GM23248 (cell line): ENCODE results near the gene MGMT. TPM values are rescaled to one million over a fixed set of nuclear protein-coding genes. Genes with fewer than 3 reads are reported as not detected.

Experiments
- DNase-seq: peaks from one replicate; pipeline ENCODE4 v3.0.0-alpha.2; 2015
- H2AFZ ChIP-seq: fragments of 200-600 bp; sonication (generic); 2 replicates; pipeline ENCODE4 v1.6.1; 2016; ENCODE audit warnings: antibody characterized with exemption
- H3F3A ChIP-seq: fragments of 200-600 bp; sonication (generic); 2 replicates; pipeline ENCODE4 v1.6.1; 2016; ENCODE audit warnings: mild to moderate bottlenecking, antibody characterized with exemption, mixed run types; ENCODE audit not compliant: insufficient read depth
- H3K27ac ChIP-seq: fragments of 200-600 bp; sonication (generic); 2 replicates; pipeline ENCODE4 v1.5.1; 2016; ENCODE audit warnings: mild to moderate bottlenecking
- H3K27me3 ChIP-seq: fragments of 200-600 bp; sonication (generic); replicated peaks from 2 replicates; pipeline ENCODE4 v1.6.1; 2016; ENCODE audit warnings: mild to moderate bottlenecking; ENCODE audit not compliant: insufficient read depth
- H3K36me3 ChIP-seq: fragments of 200-600 bp; sonication (generic); 2 replicates; pipeline ENCODE4 v1.6.1; 2016; ENCODE audit warnings: low read depth, mild to moderate bottlenecking
- H3K4me1 ChIP-seq: fragments of 200-600 bp; sonication (generic); 2 replicates; pipeline ENCODE4 v1.6.1; 2016; ENCODE audit warnings: mild to moderate bottlenecking; ENCODE audit not compliant: insufficient read depth
- H3K4me2 ChIP-seq: fragments of 200-600 bp; sonication (generic); one replicate; pipeline ENCODE4 v1.6.1; 2016; ENCODE audit warnings: mild to moderate bottlenecking; ENCODE audit not compliant: unreplicated experiment
- H3K4me3 ChIP-seq: fragments of 200-600 bp; sonication (generic); 2 replicates; pipeline ENCODE4 v1.5.1; 2016; ENCODE audit warnings: mild to moderate bottlenecking
- H3K79me2 ChIP-seq: fragments of 200-600 bp; sonication (generic); 2 replicates; pipeline ENCODE4 v1.6.1; 2016; ENCODE audit warnings: mild to moderate bottlenecking; ENCODE audit not compliant: insufficient read depth
- H3K9ac ChIP-seq: fragments of 200-600 bp; sonication (generic); 2 replicates; pipeline ENCODE4 v1.6.1; 2016; ENCODE audit warnings: mild to moderate bottlenecking
- H3K9me2 ChIP-seq: fragments of 200-600 bp; sonication (generic); 2 replicates; pipeline ENCODE4 v1.6.1; 2016; ENCODE audit warnings: mixed run types, mild to moderate bottlenecking, moderate library complexity; ENCODE audit not compliant: insufficient read depth
- H3K9me3 ChIP-seq: fragments of 200-600 bp; sonication (generic); one replicate; pipeline ENCODE4 v1.6.1; 2017; ENCODE audit warnings: low read depth
- H4K20me1 ChIP-seq: fragments of 200-600 bp; sonication (generic); 2 replicates; pipeline ENCODE4 v1.6.0; 2016; ENCODE audit not compliant: insufficient read depth
- EZH2 ChIP-seq: fragments of 200-600 bp; sonication (generic); IDR thresholded peaks from 2 replicates; pipeline ENCODE4 v1.6.1; 2018; ENCODE audit warnings: antibody characterized with exemption, mild to moderate bottlenecking; ENCODE audit not compliant: insufficient read depth, poor library complexity, severe bottlenecking
- EZH2phosphoT487 ChIP-seq: fragments of 200-600 bp; sonication (generic); IDR thresholded peaks from 2 replicates; pipeline ENCODE4 v1.6.1; 2018; ENCODE audit warnings: antibody characterized with exemption, moderate library complexity, mild to moderate bottlenecking, low read depth; ENCODE audit not compliant: insufficient read depth
- WGBS, 2 experiments: methylation state at CpG; one replicate each; pipeline ENCODE4 v1.1.6; 2015 to 2017; ENCODE audit warnings: low lambda C conversion rate in 2 of 2, low coverage in 1 of 2; ENCODE audit errors: missing lambda C conversion rate in 2 of 2; 5-methylcytosine and 5-hydroxymethylcytosine counted together
- in situ Hi-C: fragments of 300-500 bp; cut with MboI; formaldehyde crosslinking; loops from 2 replicates; pipeline ENCODE4 v1.15.0; 2020
- polyA plus RNA-seq: library from polyadenylated mRNA; unstranded; fragments of >200 nt; fragmentation: Nextera tagmentation; extraction: Ambion mirVana; gene quantifications from 2 replicates; pipeline ENCODE4 v1.2.1, GENCODE V29; 2016
- total RNA-seq: library from RNA; depleted of rRNA; stranded (reverse); fragments of >200 nt; shearing (Covaris generic); gene quantifications from 2 replicates; pipeline ENCODE4 v1.2.3, GENCODE V29; 2014

The MGMT gene
- total and polyA plus RNA-seq, 2 experiments from 2014 or later = 28.5 to 35.1 TPM

DNA sequence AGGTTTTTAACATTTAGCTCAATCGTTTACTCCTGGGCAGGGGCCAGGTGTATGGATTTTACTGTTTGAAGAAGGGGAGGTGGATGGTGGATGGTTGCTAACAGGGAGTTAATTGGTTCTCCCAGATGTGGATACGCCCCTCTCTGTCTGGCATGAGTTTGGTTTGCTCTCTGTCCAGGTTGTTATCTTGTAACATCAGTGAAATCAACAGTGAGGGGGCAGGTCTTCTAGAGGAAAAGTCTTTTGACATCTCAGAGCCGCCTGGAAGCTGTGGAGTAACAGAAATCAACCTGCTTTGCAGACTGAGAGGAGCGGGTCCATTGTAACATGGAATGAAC is 243.4 kb downstream of the MGMT start:
- no peaks in the 10 kb centered on the region for H3F3A ChIP-seq
- no peak overlapping the region for H3K27ac ChIP-seq
- 86 to 89% methylated on average over 4 of the region's 4 CpGs for WGBS, 2 experiments
- H4K20me1 ChIP-seq = no peaks in the 10 kb centered on the region
- H3K9ac ChIP-seq = no peak overlapping the region
- no peaks in the 10 kb centered on the region for H3K79me2 ChIP-seq
- H3K36me3 ChIP-seq = no peaks in the 10 kb centered on the region
- DNase-seq = no peak
- no peak overlapping the region for H3K4me3 ChIP-seq
- no peaks in the 10 kb centered on the region for H3K27me3 ChIP-seq
- H2AFZ ChIP-seq = no peak overlapping the region
- TF ChIP-seq EZH2 (no peak), EZH2phosphoT487 (no peak)
- 0 out of 2 replicates have a peak, but pooled peaks cover 1% of the 10 kb centered on the region for H3K4me1 ChIP-seq
- in situ Hi-C loops = no loop called here
- H3K9me2 ChIP-seq = no peaks in the 10 kb centered on the region
- H3K4me2 ChIP-seq = no peak overlapping the region
- H3K9me3 ChIP-seq = no peaks in the 10 kb centered on the region

DNA sequence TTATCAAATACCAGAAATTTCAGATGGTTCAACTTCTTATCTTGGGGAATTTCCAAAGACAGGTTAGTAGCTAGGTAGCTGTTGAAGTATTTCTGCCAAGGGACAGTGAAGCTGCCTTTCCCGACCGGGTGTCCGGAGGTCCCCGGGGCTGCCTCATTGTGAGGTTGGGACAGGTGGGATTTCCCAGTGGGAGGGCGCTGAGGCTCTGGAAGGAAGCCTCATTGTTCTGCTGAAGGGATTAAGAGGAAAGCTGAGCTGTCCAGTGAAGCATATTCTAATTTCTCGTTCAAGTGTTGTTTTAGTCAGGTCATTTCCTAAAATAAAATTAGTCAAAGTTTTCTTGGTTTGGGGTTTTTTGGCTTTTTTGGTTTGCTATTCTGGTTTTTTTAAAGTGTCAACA is 244.2 kb downstream of the MGMT start:
- H4K20me1 ChIP-seq = no peaks in the 10 kb centered on the region
- H3K4me2 ChIP-seq = no peak overlapping the region
- no peaks in the 10 kb centered on the region for H3K79me2 ChIP-seq
- H3K36me3 ChIP-seq = no peaks in the 10 kb centered on the region
- H3F3A ChIP-seq = no peaks in the 10 kb centered on the region
- no peaks in the 10 kb centered on the region for H3K27me3 ChIP-seq
- TF ChIP-seq EZH2phosphoT487 (no peak), EZH2 (no peak)
- in situ Hi-C loops = no loop called here
- H3K9ac ChIP-seq = no peak overlapping the region
- no peaks in the 10 kb centered on the region for H3K9me3 ChIP-seq
- no peak overlapping the region for H3K4me3 ChIP-seq
- H3K9me2 ChIP-seq = no peaks in the 10 kb centered on the region
- H3K27ac ChIP-seq = no peak overlapping the region
- 89 to 93% methylated on average over 6 of the region's 6 CpGs for WGBS, 2 experiments
- DNase-seq = no peak
- no peak overlapping the region for H2AFZ ChIP-seq
- no peaks in the 10 kb centered on the region for H3K4me1 ChIP-seq

DNA sequence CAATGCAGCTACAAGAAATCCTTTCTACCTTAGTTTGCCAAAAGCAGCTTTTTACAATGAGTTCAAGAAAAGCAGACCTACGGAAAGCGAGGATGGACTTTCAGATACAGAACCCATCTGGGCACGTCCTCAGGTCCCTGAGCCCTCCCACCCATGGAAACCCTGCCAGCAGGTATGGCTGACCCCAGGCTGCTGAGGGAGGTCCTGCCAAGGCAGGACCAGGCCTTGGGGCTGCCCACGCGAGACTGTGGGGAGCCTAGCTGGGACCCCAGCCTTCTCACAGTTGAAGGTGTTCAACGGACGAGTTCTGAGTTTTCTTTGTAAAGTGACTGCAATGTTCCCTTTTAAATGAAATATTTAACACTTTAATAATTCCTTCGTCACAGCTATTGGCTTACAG is 245.0 kb downstream of the MGMT start:
- WGBS, 2 experiments = 90 to 92% methylated on average over 8 of the region's 8 CpGs
- H3K27me3 ChIP-seq = no peaks in the 10 kb centered on the region
- no peaks in the 10 kb centered on the region for H3K36me3 ChIP-seq
- in situ Hi-C loops = no loop called here
- no peak overlapping the region for H2AFZ ChIP-seq
- TF ChIP-seq EZH2 (no peak), EZH2phosphoT487 (no peak)
- H3K9me3 ChIP-seq = no peaks in the 10 kb centered on the region
- no peaks in the 10 kb centered on the region for H3K4me1 ChIP-seq
- H3K27ac ChIP-seq = no peak overlapping the region
- H4K20me1 ChIP-seq = no peaks in the 10 kb centered on the region
- no peaks in the 10 kb centered on the region for H3K9me2 ChIP-seq
- no peaks in the 10 kb centered on the region for H3K79me2 ChIP-seq
- H3K4me3 ChIP-seq = no peak overlapping the region
- H3F3A ChIP-seq = no peaks in the 10 kb centered on the region
- H3K4me2 ChIP-seq = no peak overlapping the region
- no peak for DNase-seq
- no peak overlapping the region for H3K9ac ChIP-seq

DNA sequence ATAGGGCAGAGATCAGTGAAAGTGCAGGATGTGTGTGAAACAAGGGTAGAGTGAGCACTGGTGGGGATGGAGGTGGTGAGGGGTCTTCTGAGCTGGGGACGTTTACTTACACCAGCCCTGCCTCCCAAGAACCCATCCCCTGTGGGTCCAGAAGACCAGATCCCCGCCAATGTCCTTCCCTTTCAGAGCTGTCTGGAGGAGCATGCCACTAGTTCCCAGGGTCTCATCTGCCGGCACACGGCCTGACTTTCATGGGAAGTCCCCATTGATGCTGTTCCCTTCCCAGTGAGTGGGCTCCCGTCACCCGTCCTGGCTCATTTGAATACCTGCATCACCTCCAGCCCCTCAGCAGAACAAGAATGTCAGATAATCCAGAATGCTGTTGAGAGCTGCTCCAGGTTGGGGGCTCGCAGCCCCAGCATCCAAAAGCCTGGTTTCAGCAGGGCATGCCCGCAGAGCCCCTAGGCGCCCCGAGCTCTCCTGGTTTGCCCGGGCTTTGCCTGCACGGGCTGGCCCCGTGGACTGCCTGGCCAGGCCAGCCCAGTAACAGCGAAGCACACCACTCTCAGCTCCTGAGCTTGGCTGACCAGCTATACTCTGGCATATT is 246.7 kb downstream of the MGMT start:
- TF ChIP-seq EZH2phosphoT487 (no peak), EZH2 (no peak)
- Histone ChIP-seq H3K36me3 (no peaks in the 10 kb centered on the region), H3K9me3 (no peaks in the 10 kb centered on the region), H3K4me3 (no peak overlapping the region), H2AFZ (no peak overlapping the region), H3K9ac (no peak overlapping the region), H3K27ac (no peak overlapping the region), H3K79me2 (no peaks in the 10 kb centered on the region), H3K27me3 (no peaks in the 10 kb centered on the region), H4K20me1 (no peaks in the 10 kb centered on the region), H3F3A (no peaks in the 10 kb centered on the region), H3K4me2 (no peak overlapping the region), H3K9me2 (no peaks in the 10 kb centered on the region), H3K4me1 (no peaks in the 10 kb centered on the region)
- WGBS, 2 experiments = 94 to 96% methylated on average over 14 of the region's 14 CpGs
- DNase-seq = no peak
- in situ Hi-C loops = no loop called here

DNA sequence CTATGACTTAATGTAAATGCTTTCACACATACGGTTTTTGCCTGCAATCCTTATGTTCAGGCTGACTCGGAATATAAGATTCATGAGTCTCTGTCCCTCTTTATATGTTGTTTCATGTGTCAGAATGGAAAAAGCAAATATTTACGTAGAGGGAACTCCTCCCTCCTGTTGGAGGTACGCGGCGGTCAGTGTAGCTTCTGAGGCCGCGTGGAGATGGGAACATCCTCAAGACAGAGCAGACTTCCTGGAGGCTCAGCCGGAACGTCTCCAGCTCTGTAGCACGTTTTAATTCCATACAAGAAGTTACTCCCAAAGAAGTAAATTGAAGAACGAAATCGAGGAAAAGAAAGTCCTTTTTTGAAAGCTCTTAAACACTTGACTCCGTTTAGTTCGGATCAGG is 248.8 kb downstream of the MGMT start:
- Histone ChIP-seq H3K27me3 (no peaks in the 10 kb centered on the region), H3K9ac (no peak overlapping the region), H3K36me3 (no peaks in the 10 kb centered on the region), H3F3A (no peaks in the 10 kb centered on the region), H3K4me3 (no peak overlapping the region), H2AFZ (no peak overlapping the region), H3K4me1 (no peaks in the 10 kb centered on the region), H3K4me2 (no peak overlapping the region), H3K79me2 (no peaks in the 10 kb centered on the region), H3K9me2 (no peaks in the 10 kb centered on the region), H3K9me3 (no peaks in the 10 kb centered on the region), H4K20me1 (no peaks in the 10 kb centered on the region), H3K27ac (no peak overlapping the region)
- in situ Hi-C loops = no loop called here
- DNase-seq = no peak
- WGBS, 2 experiments = 93% methylated on average over 15 of the region's 15 CpGs
- TF ChIP-seq EZH2 (no peak), EZH2phosphoT487 (no peak)
